ENCODE measurements around the gene ZNF423. TPM values are rescaled to one million over a fixed set of nuclear protein-coding genes. Genes with fewer than 3 reads are reported as not detected.

The ZNF423 gene
- total RNA-seq, 6 experiments from 2014 or later, result 0.43 to 1.2 (median 0.89) TPM

DNA sequence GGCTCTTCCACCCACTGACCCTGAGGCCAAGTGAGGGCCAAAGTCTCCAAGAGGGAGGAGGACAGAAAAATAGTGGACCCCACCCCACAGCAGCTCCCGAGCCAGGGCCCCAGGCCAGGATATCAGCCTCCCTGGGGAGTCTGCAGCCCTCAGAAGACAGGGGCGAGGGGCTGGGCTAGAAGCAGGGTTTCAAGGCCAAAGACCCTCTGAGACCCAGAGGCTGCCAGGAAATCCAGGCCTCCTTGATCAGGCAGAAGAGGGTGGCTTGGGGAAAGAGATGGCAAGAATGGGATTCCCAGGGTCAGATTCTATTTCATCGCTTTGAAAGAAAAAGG lies 156.1 kb downstream of the ZNF423 start:
- H3K9me3 ChIP-seq, result no peaks in the 10 kb centered on the region
- ATAC-seq (no peak), DNase-seq (no peak)
- 65% methylated on average over 3 of the region's 3 CpGs for WGBS (ENCODE audit: insufficient coverage, low coverage, low lambda C conversion rate, missing lambda C conversion rate)
- no peak overlapping the region for H3K27ac ChIP-seq
- no peaks in the 10 kb centered on the region for H3K27me3 ChIP-seq
- no peaks in the 10 kb centered on the region for H3K4me1 ChIP-seq
- intact Hi-C loops (cut with DNase I), result no loop called here
- no peak overlapping the region for H3K4me3 ChIP-seq
- no peaks in the 10 kb centered on the region for H3K36me3 ChIP-seq
- TF ChIP-seq, protein P1, sequence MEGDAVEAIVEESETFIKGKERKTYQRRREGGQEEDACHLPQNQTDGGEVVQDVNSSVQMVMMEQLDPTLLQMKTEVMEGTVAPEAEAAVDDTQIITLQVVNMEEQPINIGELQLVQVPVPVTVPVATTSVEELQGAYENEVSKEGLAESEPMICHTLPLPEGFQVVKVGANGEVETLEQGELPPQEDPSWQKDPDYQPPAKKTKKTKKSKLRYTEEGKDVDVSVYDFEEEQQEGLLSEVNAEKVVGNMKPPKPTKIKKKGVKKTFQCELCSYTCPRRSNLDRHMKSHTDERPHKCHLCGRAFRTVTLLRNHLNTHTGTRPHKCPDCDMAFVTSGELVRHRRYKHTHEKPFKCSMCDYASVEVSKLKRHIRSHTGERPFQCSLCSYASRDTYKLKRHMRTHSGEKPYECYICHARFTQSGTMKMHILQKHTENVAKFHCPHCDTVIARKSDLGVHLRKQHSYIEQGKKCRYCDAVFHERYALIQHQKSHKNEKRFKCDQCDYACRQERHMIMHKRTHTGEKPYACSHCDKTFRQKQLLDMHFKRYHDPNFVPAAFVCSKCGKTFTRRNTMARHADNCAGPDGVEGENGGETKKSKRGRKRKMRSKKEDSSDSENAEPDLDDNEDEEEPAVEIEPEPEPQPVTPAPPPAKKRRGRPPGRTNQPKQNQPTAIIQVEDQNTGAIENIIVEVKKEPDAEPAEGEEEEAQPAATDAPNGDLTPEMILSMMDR (IDR thresholded peaks at IDR 0.05), result no peak
- no peak for TF ChIP-seq POLR2A (IDR thresholded peaks at IDR 0.05)

DNA sequence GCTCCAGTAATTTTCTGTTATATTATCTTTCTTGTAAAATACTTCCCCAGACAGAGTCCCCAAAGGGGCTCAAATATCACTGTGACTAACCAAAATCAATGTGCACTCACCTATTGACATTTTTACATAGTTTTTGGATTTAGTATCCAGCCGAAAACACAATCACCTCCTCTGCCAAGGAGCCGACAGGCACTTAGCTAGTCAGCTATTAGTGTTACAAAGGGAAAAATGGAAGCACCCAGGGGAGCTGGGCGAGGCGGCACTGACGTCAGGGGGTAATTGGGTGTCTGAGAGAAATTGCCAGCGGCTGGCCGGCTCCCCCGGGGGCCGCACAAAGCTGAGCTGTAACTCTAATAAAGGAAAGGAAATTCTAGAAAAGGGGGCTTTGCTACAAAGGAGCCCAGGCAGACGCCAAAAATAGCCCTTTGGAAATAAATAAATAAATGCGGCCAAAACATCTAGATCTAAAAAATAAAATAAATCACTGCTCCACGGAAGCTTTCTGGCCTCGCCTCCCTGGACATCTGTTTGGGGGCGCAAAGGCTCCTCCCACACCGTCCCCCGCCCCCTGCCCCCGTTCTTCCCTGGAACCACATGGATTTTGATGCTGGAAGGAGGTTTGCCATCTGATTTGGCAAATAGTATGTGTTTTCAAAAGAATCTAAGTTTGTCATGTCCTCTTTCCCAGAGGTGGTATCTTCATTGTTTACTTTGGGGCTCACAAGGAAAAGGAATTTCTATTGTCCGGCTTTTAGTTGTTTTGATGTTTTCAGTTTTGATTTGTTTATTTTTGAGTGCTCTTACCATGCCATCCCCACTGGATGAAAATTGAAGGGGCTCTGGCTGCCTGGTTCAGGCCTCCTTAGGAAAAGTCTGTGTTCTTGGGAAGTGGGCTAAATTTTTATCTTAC lies 156.7 kb downstream of the ZNF423 start:
- no peaks in the 10 kb centered on the region for H3K27me3 ChIP-seq
- TF ChIP-seq POLR2A (IDR thresholded peaks at IDR 0.05), result no peak
- TF ChIP-seq, protein P1 (IDR thresholded peaks at IDR 0.05), result no peak
- H3K4me3 ChIP-seq, result no peak overlapping the region
- WGBS (ENCODE audit: insufficient coverage, low coverage, low lambda C conversion rate, missing lambda C conversion rate), result 42% methylated on average over 18 of the region's 18 CpGs
- no peaks in the 10 kb centered on the region for H3K36me3 ChIP-seq
- intact Hi-C loops (cut with DNase I), result no loop called here
- DNase-seq (no peak), ATAC-seq (no peak)
- H3K27ac ChIP-seq, result no peak overlapping the region
- no peaks in the 10 kb centered on the region for H3K9me3 ChIP-seq
- no peaks in the 10 kb centered on the region for H3K4me1 ChIP-seq

DNA sequence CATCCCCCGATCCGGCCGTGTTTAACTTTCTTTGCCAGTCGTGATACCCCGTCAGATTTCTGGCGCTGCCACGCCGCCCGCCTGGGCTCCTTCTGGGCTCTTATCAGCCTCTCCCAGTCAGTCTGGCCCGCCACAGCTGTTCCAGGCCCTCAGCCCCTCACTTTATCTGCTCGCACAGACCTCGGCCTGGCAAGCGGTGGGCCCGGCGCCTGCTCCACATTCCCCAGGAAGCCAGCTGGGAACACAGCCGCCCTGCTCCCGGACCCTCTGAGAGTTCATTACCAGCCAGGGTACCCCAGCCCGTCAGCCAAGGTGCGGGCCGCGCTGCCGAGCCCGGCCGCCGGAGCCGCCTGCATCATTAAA lies 157.5 kb downstream of the ZNF423 start:
- Histone ChIP-seq H3K27me3 (no peaks in the 10 kb centered on the region), H3K27ac (no peak overlapping the region), H3K9me3 (no peaks in the 10 kb centered on the region), H3K4me1 (no peaks in the 10 kb centered on the region), H3K4me3 (no peak overlapping the region), H3K36me3 (no peaks in the 10 kb centered on the region)
- intact Hi-C loops (cut with DNase I), result no loop called here
- peak in 1 of 3 donors; percentile 25 for DNase-seq
- no peak for ATAC-seq
- no peak for TF ChIP-seq POLR2A (IDR thresholded peaks at IDR 0.05)
- TF ChIP-seq, protein P1 (IDR thresholded peaks at IDR 0.05), result no peak
- WGBS (ENCODE audit: insufficient coverage, low coverage, low lambda C conversion rate, missing lambda C conversion rate), result 29% methylated on average over 17 of the region's 26 CpGs

DNA sequence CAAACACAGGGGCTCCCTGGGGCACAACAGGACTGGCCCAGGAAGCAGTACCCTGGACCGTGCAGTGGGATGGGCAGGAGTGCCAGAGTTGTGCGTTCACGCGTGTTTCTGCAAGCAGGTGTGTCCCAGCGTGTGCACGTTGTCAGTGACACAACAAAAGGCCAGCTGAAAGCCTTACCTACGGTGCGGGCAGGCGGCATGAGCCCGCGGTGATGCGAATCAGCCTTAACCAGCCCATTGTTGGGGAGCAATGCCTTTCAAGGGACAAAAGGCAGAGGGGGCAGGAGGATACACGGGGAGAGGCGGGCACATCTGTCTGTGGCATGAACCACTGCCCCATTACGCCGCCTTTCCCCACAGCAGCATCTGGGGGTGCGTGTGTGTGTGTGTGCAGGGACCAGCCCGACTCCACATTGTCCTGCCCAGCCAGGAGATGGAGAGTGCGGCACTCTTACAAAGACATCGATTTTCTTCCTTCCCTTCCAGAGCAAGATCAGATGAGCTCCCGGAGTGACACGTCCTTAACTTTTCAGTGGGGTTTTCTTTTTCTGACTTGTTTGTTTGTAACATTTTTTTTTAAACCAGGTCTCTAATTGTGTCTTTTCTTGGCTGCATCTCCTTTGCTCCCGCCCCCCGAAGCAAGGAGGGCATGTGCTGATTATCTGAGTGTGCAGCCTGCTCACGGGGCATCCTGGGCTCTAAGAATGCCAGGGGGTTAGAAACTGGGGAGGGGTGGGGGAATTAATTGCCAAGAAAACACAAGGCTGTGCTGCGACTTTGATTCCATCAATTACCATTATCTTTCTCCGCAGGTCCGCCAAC lies 158.1 kb downstream of the ZNF423 start:
- no peak for TF ChIP-seq POLR2A (IDR thresholded peaks at IDR 0.05)
- TF ChIP-seq, protein P1 (IDR thresholded peaks at IDR 0.05), result no peak
- DNase-seq (no peak), ATAC-seq (no peak)
- no peak overlapping the region for H3K4me3 ChIP-seq
- WGBS (ENCODE audit: insufficient coverage, low coverage, low lambda C conversion rate, missing lambda C conversion rate), result 71% methylated on average over 20 of the region's 28 CpGs
- no peaks in the 10 kb centered on the region for H3K27me3 ChIP-seq
- no peak overlapping the region for H3K27ac ChIP-seq
- H3K4me1 ChIP-seq, result no peaks in the 10 kb centered on the region
- no peaks in the 10 kb centered on the region for H3K9me3 ChIP-seq
- intact Hi-C loops (cut with DNase I), result no loop called here
- no peaks in the 10 kb centered on the region for H3K36me3 ChIP-seq

All from right lobe of liver (tissue), 6 donors.